ENCODE data around the gene FBN1.

The FBN1 gene

GRCh38 chr15:48371550-48371949 is 274.0 kb downstream of the FBN1 start:
- no peaks in the 10 kb centered on the region for H3K27me3 ChIP-seq (ENCODE audit: control insufficient read depth, insufficient read depth, low read length, poor library complexity, severe bottlenecking)
- no peaks in the 10 kb centered on the region for H3K9me3 ChIP-seq (ENCODE audit: control insufficient read depth, low read length)
- no peak overlapping the region for H3K27ac ChIP-seq (ENCODE audit: insufficient read depth, low read depth, low read length, poor library complexity, severe bottlenecking)
- H3K36me3 ChIP-seq (ENCODE audit: control insufficient read depth, insufficient read depth, low read length): no peaks in the 10 kb centered on the region
- H3K4me1 ChIP-seq (ENCODE audit: control insufficient read depth, insufficient read depth, low read length): no peaks in the 10 kb centered on the region
- WGBS, 2 experiments: 45 to 48% methylated on average over 2 of the region's 2 CpGs
- no peak overlapping the region for H3K4me3 ChIP-seq (ENCODE audit: insufficient read depth, low read depth, low read length)

GRCh38 chr15:48370460-48370859 is 275.0 kb downstream of the FBN1 start:
- WGBS, 2 experiments: 86 to 95% methylated on average over 2 to 3 of the region's 3 CpGs
- no peaks in the 10 kb centered on the region for H3K27me3 ChIP-seq (ENCODE audit: control insufficient read depth, insufficient read depth, low read length, poor library complexity, severe bottlenecking)
- no peak overlapping the region for H3K4me3 ChIP-seq (ENCODE audit: insufficient read depth, low read depth, low read length)
- H3K4me1 ChIP-seq (ENCODE audit: control insufficient read depth, insufficient read depth, low read length): no peaks in the 10 kb centered on the region
- no peaks in the 10 kb centered on the region for H3K9me3 ChIP-seq (ENCODE audit: control insufficient read depth, low read length)
- no peak overlapping the region for H3K27ac ChIP-seq (ENCODE audit: insufficient read depth, low read depth, low read length, poor library complexity, severe bottlenecking)
- no peaks in the 10 kb centered on the region for H3K36me3 ChIP-seq (ENCODE audit: control insufficient read depth, insufficient read depth, low read length)

GRCh38 chr15:48367483-48367882 is 278.0 kb downstream of the FBN1 start:
- Histone ChIP-seq H3K9me3 (ENCODE audit: control insufficient read depth, low read length) (no peaks in the 10 kb centered on the region), H3K27me3 (ENCODE audit: control insufficient read depth, insufficient read depth, low read length, poor library complexity, severe bottlenecking) (no peaks in the 10 kb centered on the region), H3K4me1 (ENCODE audit: control insufficient read depth, insufficient read depth, low read length) (no peaks in the 10 kb centered on the region), H3K4me3 (ENCODE audit: insufficient read depth, low read depth, low read length) (no peak overlapping the region), H3K27ac (ENCODE audit: insufficient read depth, low read depth, low read length, poor library complexity, severe bottlenecking) (no peak overlapping the region), H3K36me3 (ENCODE audit: control insufficient read depth, insufficient read depth, low read length) (no peaks in the 10 kb centered on the region)
- WGBS, 2 experiments: 94 to 96% methylated on average over 3 of the region's 3 CpGs

GRCh38 chr15:48366584-48367312 is 278.8 kb downstream of the FBN1 start:
- Histone ChIP-seq H3K9me3 (ENCODE audit: control insufficient read depth, low read length) (no peaks in the 10 kb centered on the region), H3K27me3 (ENCODE audit: control insufficient read depth, insufficient read depth, low read length, poor library complexity, severe bottlenecking) (no peaks in the 10 kb centered on the region), H3K27ac (ENCODE audit: insufficient read depth, low read depth, low read length, poor library complexity, severe bottlenecking) (no peak overlapping the region), H3K4me1 (ENCODE audit: control insufficient read depth, insufficient read depth, low read length) (no peaks in the 10 kb centered on the region), H3K4me3 (ENCODE audit: insufficient read depth, low read depth, low read length) (no peak overlapping the region), H3K36me3 (ENCODE audit: control insufficient read depth, insufficient read depth, low read length) (no peaks in the 10 kb centered on the region)
- WGBS, 2 experiments: 91% methylated on average over 4 of the region's 4 CpGs

- Histone ChIP-seq H3K36me3 (ENCODE audit: control insufficient read depth, insufficient read depth, low read length) (no peaks in the 10 kb centered on the region), H3K4me1 (ENCODE audit: control insufficient read depth, insufficient read depth, low read length) (no peaks in the 10 kb centered on the region), H3K4me3 (ENCODE audit: insufficient read depth, low read depth, low read length) (no peak overlapping the region), H3K27me3 (ENCODE audit: control insufficient read depth, insufficient read depth, low read length, poor library complexity, severe bottlenecking) (no peaks in the 10 kb centered on the region), H3K27ac (ENCODE audit: insufficient read depth, low read depth, low read length, poor library complexity, severe bottlenecking) (no peak overlapping the region), H3K9me3 (ENCODE audit: control insufficient read depth, low read length) (no peaks in the 10 kb centered on the region)
- 100% methylated on average over 1 of the region's 1 CpG; no CpG with 5 or more reads in 1 of the 2 experiments for WGBS, 2 experiments
Measured at GRCh38 chr15:48365575-48365974, 279.9 kb downstream of the FBN1 start.

- Histone ChIP-seq H3K4me1 (ENCODE audit: control insufficient read depth, insufficient read depth, low read length) (peaks cover 5% of the 10 kb centered on the region), H3K27me3 (ENCODE audit: control insufficient read depth, insufficient read depth, low read length, poor library complexity, severe bottlenecking) (no peaks in the 10 kb centered on the region), H3K36me3 (ENCODE audit: control insufficient read depth, insufficient read depth, low read length) (no peaks in the 10 kb centered on the region), H3K9me3 (ENCODE audit: control insufficient read depth, low read length) (no peaks in the 10 kb centered on the region), H3K4me3 (ENCODE audit: insufficient read depth, low read depth, low read length) (no peak overlapping the region), H3K27ac (ENCODE audit: insufficient read depth, low read depth, low read length, poor library complexity, severe bottlenecking) (no peak overlapping the region)
- 73 to 78% methylated on average over 5 of the region's 5 CpGs for WGBS, 2 experiments
Measured at GRCh38 chr15:48363474-48363873, 282.0 kb downstream of the FBN1 start.

- Histone ChIP-seq H3K27me3 (ENCODE audit: control insufficient read depth, insufficient read depth, low read length, poor library complexity, severe bottlenecking) (no peaks in the 10 kb centered on the region), H3K9me3 (ENCODE audit: control insufficient read depth, low read length) (no peaks in the 10 kb centered on the region), H3K4me1 (ENCODE audit: control insufficient read depth, insufficient read depth, low read length) (peaks cover 9% of the 10 kb centered on the region), H3K4me3 (ENCODE audit: insufficient read depth, low read depth, low read length) (no peak overlapping the region), H3K36me3 (ENCODE audit: control insufficient read depth, insufficient read depth, low read length) (no peaks in the 10 kb centered on the region), H3K27ac (ENCODE audit: insufficient read depth, low read depth, low read length, poor library complexity, severe bottlenecking) (no peak overlapping the region)
- WGBS, 2 experiments: 85 to 89% methylated on average over 1 of the region's 2 CpGs
Measured at GRCh38 chr15:48361685-48362084, 283.8 kb downstream of the FBN1 start.

GRCh38 chr15:48360841-48361240 is 284.7 kb downstream of the FBN1 start:
- WGBS, 2 experiments: 84 to 100% methylated on average over 2 of the region's 2 CpGs
- H3K36me3 ChIP-seq (ENCODE audit: control insufficient read depth, insufficient read depth, low read length): no peaks in the 10 kb centered on the region

More at GRCh38 chr15:48360841-48361240, 284.7 kb downstream of the FBN1 start:
- Histone ChIP-seq H3K27ac (ENCODE audit: insufficient read depth, low read depth, low read length, poor library complexity, severe bottlenecking) (no peak overlapping the region), H3K27me3 (ENCODE audit: control insufficient read depth, insufficient read depth, low read length, poor library complexity, severe bottlenecking) (no peaks in the 10 kb centered on the region), H3K9me3 (ENCODE audit: control insufficient read depth, low read length) (no peaks in the 10 kb centered on the region), H3K4me3 (ENCODE audit: insufficient read depth, low read depth, low read length) (no peak overlapping the region), H3K4me1 (ENCODE audit: control insufficient read depth, insufficient read depth, low read length) (peaks cover 9% of the 10 kb centered on the region)

All from ectodermal cell (in vitro differentiated cells).